HCT116 (cell line): ENCODE results near the gene IMPDH1.

ENCODE experiments used
- CTCF ChIP-seq, 3 experiments: fragments of 200-600 bp in 1 of 3; sonication (generic) in 1 of 3; IDR thresholded peaks in 2 of 3; conservative IDR thresholded peaks in 1 of 3; 2 replicates each; pipeline ENCODE4 v1.5.1; 2012 to 2017; ENCODE audit warnings: low read depth in 2 of 3, low read length in 2 of 3, antibody characterized with exemption in 1 of 3, borderline replicate concordance in 1 of 3, control low read depth in 1 of 3, mild to moderate bottlenecking in 1 of 3, mixed read lengths in 1 of 3, mixed run types in 1 of 3, moderate library complexity in 1 of 3; ENCODE audit not compliant: insufficient read depth in 1 of 3
- EZH2 ChIP-seq: fragments of 200-600 bp; sonication (generic); IDR thresholded peaks from 2 replicates; pipeline ENCODE4 v1.6.1; 2017; ENCODE audit warnings: antibody characterized with exemption, mixed run types
- POLR2A ChIP-seq: IDR thresholded peaks from 2 replicates; pipeline ENCODE4 v1.7.0; 2011; ENCODE audit warnings: borderline replicate concordance; ENCODE audit not compliant: insufficient read depth, insufficient read length; ENCODE audit errors: extremely low read depth
- TCF7L2 ChIP-seq: IDR thresholded peaks from 2 replicates; pipeline ENCODE4 v1.7.0; 2011; ENCODE audit warnings: borderline replicate concordance, inconsistent platforms; ENCODE audit not compliant: insufficient read depth, insufficient read length; ENCODE audit errors: extremely low read depth

- no peak for TF ChIP-seq POLR2A
- TF ChIP-seq CTCF (IDR thresholded peaks at IDR 0.05 in 2 of 3, conservative IDR thresholded peaks at IDR 0.05 in 1 of 3; ENCODE audit: borderline replicate concordance in 1 of 3, insufficient read depth in 1 of 3, low read depth in 2 of 3, low read length in 2 of 3), result no peak
- no peak for TF ChIP-seq EZH2
- no peak for TF ChIP-seq TCF7L2
Measured at GRCh38 chr7:128442356-128442755, 32.6 kb upstream of the IMPDH1 start.
